ENCODE measurements around the gene API5. TPM values are rescaled to one million over a fixed set of nuclear protein-coding genes. Genes with fewer than 3 reads are reported as not detected.

The API5 gene
- total RNA-seq, 1 donor from 2014 or later: 151 TPM

DNA sequence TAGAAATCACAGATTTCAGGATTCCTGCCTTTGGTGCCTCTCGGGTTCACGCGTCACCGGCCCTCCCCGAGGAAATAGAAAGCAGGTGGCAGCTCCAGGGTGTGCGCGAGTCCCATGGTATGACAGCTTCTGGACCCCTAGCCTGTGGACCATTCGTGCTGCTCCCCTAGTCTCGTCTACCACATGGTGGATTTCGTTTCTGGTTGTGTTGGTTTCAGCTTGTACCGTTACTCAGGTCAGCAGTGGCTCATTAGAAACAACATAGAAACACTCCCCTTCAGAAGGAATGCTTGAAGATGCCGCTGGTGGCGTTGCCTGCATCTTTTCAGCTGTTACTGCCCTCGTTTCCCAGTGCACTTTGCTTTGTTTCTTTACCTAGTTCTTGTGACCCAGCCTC is 47.6 kb downstream of the API5 start:
- peak; percentile 46 for DNase-seq (ENCODE audit: low read depth)

- DNase-seq (ENCODE audit: low read depth): no peak
These were observed 48.7 kb downstream of the API5 start for GRCh38 chr11:43360361-43361032.

- DNase-seq (ENCODE audit: low read depth): no peak
These were observed 54.9 kb downstream of the API5 start for GRCh38 chr11:43366677-43367076.

- peak; percentile 32 for DNase-seq (ENCODE audit: low read depth)
These were observed 55.8 kb downstream of the API5 start for GRCh38 chr11:43367382-43368178.

GRCh38 chr11:43376065-43376464 is 64.3 kb downstream of the API5 start:
- no peak for DNase-seq (ENCODE audit: low read depth)

DNA sequence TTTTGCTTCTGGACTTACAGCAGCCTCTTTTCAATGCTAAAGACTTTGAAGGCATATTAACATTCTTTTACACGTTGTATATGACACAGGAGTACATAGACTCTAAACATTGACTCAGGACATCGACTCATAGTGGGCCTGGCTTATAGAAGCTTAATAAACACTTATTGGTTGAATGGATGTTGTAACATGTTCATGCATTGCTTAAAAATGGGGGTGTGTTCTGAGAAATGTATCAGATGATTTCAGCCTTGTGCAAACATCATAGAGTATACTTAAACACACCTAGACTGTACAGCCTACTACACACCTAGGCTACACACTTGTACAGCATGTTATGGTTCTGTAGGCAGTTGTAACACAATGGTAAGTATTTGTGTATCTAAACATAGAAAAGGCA is 64.8 kb downstream of the API5 start:
- peak; percentile 73 for DNase-seq (ENCODE audit: low read depth)

- DNase-seq (ENCODE audit: low read depth): no peak
These were observed 65.6 kb downstream of the API5 start for GRCh38 chr11:43377389-43377788.

GRCh38 chr11:43378897-43379296 is 67.1 kb downstream of the API5 start:
- no peak for DNase-seq (ENCODE audit: low read depth)

- DNase-seq (ENCODE audit: low read depth): no peak
These were observed 70.0 kb downstream of the API5 start for GRCh38 chr11:43381802-43382201.

- no peak for DNase-seq (ENCODE audit: low read depth)
These were observed 70.8 kb downstream of the API5 start for GRCh38 chr11:43382614-43383013.

DNA sequence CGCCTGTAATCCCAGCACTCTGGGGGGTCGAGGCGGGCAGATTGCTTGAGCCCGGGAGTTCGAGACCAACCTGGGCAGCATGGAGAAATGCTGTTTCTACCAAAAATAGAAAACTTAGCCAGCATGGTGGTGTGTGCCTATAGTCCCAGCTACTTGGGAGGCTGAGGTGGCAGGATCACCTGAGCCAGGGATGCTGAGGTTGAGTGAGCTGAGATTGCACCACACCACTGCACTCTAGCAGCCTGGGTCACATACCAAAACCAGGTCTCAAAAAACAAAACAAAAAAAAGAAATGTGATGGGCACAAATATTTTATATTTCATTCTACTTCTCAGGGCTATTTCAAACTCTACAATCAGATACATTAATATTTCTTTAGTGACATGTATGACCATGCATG is 72.6 kb downstream of the API5 start:
- DNase-seq (ENCODE audit: low read depth): no peak

DNA sequence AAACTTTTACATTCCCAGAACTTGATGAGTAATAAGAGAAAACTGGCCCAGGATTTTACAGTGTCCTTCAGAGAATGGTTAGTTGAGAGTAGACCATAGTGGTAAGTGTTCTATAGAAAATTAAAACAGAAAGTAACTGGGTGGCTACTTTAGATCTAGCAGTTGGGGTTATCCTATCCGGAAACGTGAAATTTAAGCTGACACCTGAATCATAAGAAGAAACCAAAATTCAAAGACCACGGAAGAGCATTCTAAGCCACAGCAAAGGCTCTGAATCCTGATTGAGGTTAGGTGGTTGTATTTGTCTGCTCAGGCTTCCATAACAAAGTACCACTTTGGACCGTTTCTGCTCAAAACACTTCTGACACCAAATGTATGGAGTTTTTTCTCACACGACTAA is 80.9 kb downstream of the API5 start:
- no peak for DNase-seq (ENCODE audit: low read depth)

- no peak for DNase-seq (ENCODE audit: low read depth)
These were observed 82.1 kb downstream of the API5 start for GRCh38 chr11:43393765-43394355.

Other genes starting within 250 kb of the API5 start
- 53.0 and 109 TPM in 2 replicates for gene TTC17, start 46.9 kb downstream of the API5 start, total RNA-seq

Measured in renal cortical epithelial cell (primary cell).